K562 (cell line): ENCODE results near the gene GPSM3. TPM values are rescaled to one million over a fixed set of nuclear protein-coding genes. Genes with fewer than 3 reads are reported as not detected.
A peak's percentile ranks its signal among the peaks of the same experiment; 100 is the strongest.

Source experiments
- ATF6 ChIP-seq: sonication (generic); formaldehyde crosslinking; IDR thresholded peaks from 2 replicates; pipeline ENCODE4 v1.4.0; 2020; ENCODE audit warnings: mild to moderate bottlenecking, missing genetic modification reagents
- CXXC5 ChIP-seq: fragments of 250-450 bp; sonication (Bioruptor Pico); IDR thresholded peaks from 2 replicates; pipeline ENCODE4 v1.8.0; 2022; ENCODE audit warnings: inconsistent platforms, mild to moderate bottlenecking, moderate library complexity
- DIDO1 ChIP-seq: fragments of 450-650 bp; IDR thresholded peaks from 2 replicates; pipeline ENCODE4 v1.6.1; 2016; ENCODE audit warnings: low read depth, missing biosample characterization, missing genetic modification characterization
- ETS2 ChIP-seq: IDR thresholded peaks from 2 replicates; pipeline ENCODE4 v1.6.1; 2016; ENCODE audit warnings: borderline replicate concordance, missing genetic modification characterization, mild to moderate bottlenecking, moderate library complexity, missing compliant biosample characterization; ENCODE audit not compliant: poor library complexity, severe bottlenecking
- EZH2 ChIP-seq: IDR thresholded peaks from 2 replicates; pipeline ENCODE4 v1.6.1; 2012; ENCODE audit warnings: low read depth, mild to moderate bottlenecking, inconsistent platforms, low read length, borderline replicate concordance
- FOS ChIP-seq: IDR thresholded peaks from 3 replicates; pipeline ENCODE4 v1.6.1; 2011; ENCODE audit not compliant: insufficient read length; ENCODE audit errors: extremely low read depth
- HDAC8 ChIP-seq: fragments of 450-650 bp; IDR thresholded peaks from 2 replicates; pipeline ENCODE4 v1.6.1; 2016; ENCODE audit warnings: mild to moderate bottlenecking, missing genetic modification characterization, moderate library complexity, missing compliant biosample characterization
- HDGF ChIP-seq: fragments of 450-650 bp; IDR thresholded peaks from 2 replicates; pipeline ENCODE4 v1.6.1; 2016
- HINFP ChIP-seq: fragments of 450-650 bp; conservative IDR thresholded peaks from 2 replicates; pipeline ENCODE4 v1.6.1; 2016; ENCODE audit warnings: missing genetic modification characterization, low read depth, mild to moderate bottlenecking, control low read depth, missing compliant biosample characterization
- KAT7 ChIP-seq: sonication (generic); formaldehyde crosslinking; IDR thresholded peaks from 2 replicates; pipeline ENCODE4 v1.8.0; 2022; ENCODE audit warnings: missing genetic modification reagents, mild to moderate bottlenecking, borderline replicate concordance
- MXI1 ChIP-seq: IDR thresholded peaks from 2 replicates; pipeline ENCODE4 v1.6.1; 2011; ENCODE audit warnings: low read depth, mild to moderate bottlenecking, improper control_type of control experiment, low read length
- NR1H2 ChIP-seq: sonication (generic); formaldehyde crosslinking; IDR thresholded peaks from 2 replicates; pipeline ENCODE4 v1.4.0; 2020; ENCODE audit warnings: mild to moderate bottlenecking, missing genetic modification reagents
- PCBP1 ChIP-seq: fragments of 200-400 bp; formaldehyde crosslinking; IDR thresholded peaks from 2 replicates; pipeline ENCODE4 v1.6.1; 2018; ENCODE audit warnings: mild to moderate bottlenecking, low read depth, low read length; ENCODE audit not compliant: poor library complexity, severe bottlenecking
- PTTG1 ChIP-seq: fragments of 450-650 bp; IDR thresholded peaks from 2 replicates; pipeline ENCODE4 v1.6.1; 2016; ENCODE audit warnings: low read depth, mild to moderate bottlenecking, missing genetic modification characterization, missing compliant biosample characterization
- RBM25 ChIP-seq: fragments of 200-400 bp; formaldehyde crosslinking; IDR thresholded peaks from 2 replicates; pipeline ENCODE4 v1.6.1; 2018; ENCODE audit warnings: low read length, low read depth, moderate library complexity; ENCODE audit not compliant: severe bottlenecking
- RNF219 ChIP-seq: fragments of 250-450 bp; sonication (Bioruptor Pico); IDR thresholded peaks from 2 replicates; pipeline ENCODE4 v1.5.0; 2022; ENCODE audit warnings: mild to moderate bottlenecking
- SNAPC5 ChIP-seq: fragments of 250-450 bp; sonication (Bioruptor Pico); IDR thresholded peaks from 2 replicates; pipeline ENCODE4 v1.8.0; 2021; ENCODE audit warnings: moderate library complexity, mild to moderate bottlenecking, inconsistent platforms
- XRCC5 ChIP-seq: fragments of 200-400 bp; formaldehyde crosslinking; IDR thresholded peaks from 2 replicates; pipeline ENCODE4 v1.6.1; 2017; ENCODE audit warnings: low read depth, mild to moderate bottlenecking, low read length
- ZC3H8 ChIP-seq: fragments of 450-650 bp; IDR thresholded peaks from 2 replicates; pipeline ENCODE4 v1.6.1; 2017
- ZNF449 ChIP-seq: fragments of 250-450 bp; sonication (Bioruptor Pico); IDR thresholded peaks from 2 replicates; pipeline ENCODE4 v1.8.0; 2022; ENCODE audit warnings: moderate library complexity, mild to moderate bottlenecking, inconsistent platforms
- ZNF699 ChIP-seq: fragments of 250-450 bp; sonication (Bioruptor Pico); IDR thresholded peaks from 2 replicates; pipeline ENCODE4 v1.8.0; 2021; ENCODE audit warnings: mild to moderate bottlenecking, moderate library complexity; ENCODE audit not compliant: insufficient replicate concordance
- polyA plus RNA-seq, 8 experiments: library from polyadenylated mRNA; depleted of rRNA in 4 of 8; stranded (reverse) in 5 of 8; unstranded in 3 of 8; fragments of >200 nt; fragmentation: Nextera tagmentation in 2 of 8; fragmentation: Illumina TruSeq in 1 of 8; extraction: Ambion mirVana in 2 of 8; extraction: Trizol in 1 of 8; gene quantifications; 2 replicates each; pipeline versions ENCODE4 v1.2.1 to v1.2.3, GENCODE V29; 2011 to 2014; ENCODE audit warnings: inconsistent platforms in 1 of 8, missing spikeins in 1 of 8
- total RNA-seq, 7 experiments: library from RNA; depleted of rRNA in 6 of 7; stranded (reverse); fragments of >200 nt in 6 of 7; fragmentation: Illumina TruSeq in 2 of 7; extraction: Trizol in 2 of 7; gene quantifications; 2 replicates each; pipeline versions ENCODE4 v1.2.1 to v1.2.3, GENCODE V29; 2011 to 2021; ENCODE audit warnings: low replicate concordance in 1 of 7

GPSM3 gene
- total and polyA plus RNA-seq, 9 of the 15 experiments (the other 6 are each of a cell fraction or from before 2014, with no cell fraction given) = 5.3 to 42.6 (median 24.4) TPM

GRCh38 chr6:32154514-32155161 lies 37.8 kb downstream of the GPSM3 start (continued):
- TF ChIP-seq MXI1 (peak; percentile 34; the same call in 1 of the 2 replicates), FOS (no peak), HDAC8 (tag) (no peak), ETS2 (no peak), NR1H2 (CRISPR knock-in tag) (0 out of 2 replicates have a peak, but pooled peaks have one; percentile 76), XRCC5 (peak; percentile 78; the same call in 1 of the 2 replicates), SNAPC5 (no peak), ZNF699 (no peak), KAT7 (CRISPR knock-in tag) (no peak; the same call in 1 of the 2 replicates), HDGF (0 out of 2 replicates have a peak, but pooled peaks have one; percentile 42), CXXC5 (CRISPR knock-in tag) (no peak), ATF6 (CRISPR knock-in tag) (peak; percentile 27; the same call in 1 of the 2 replicates), DIDO1 (tag) (no peak), HINFP (tag) (no peak), EZH2 (no peak), ZC3H8 (no peak), ZNF449 (no peak), RNF219 (CRISPR knock-in tag) (no peak), PTTG1 (tag) (no peak), PCBP1 (peak; percentile 53), RBM25 (no peak)
